GM23248 (cell line): ENCODE results near the gene ANGPTL4. TPM values are rescaled to one million over a fixed set of nuclear protein-coding genes. Genes with fewer than 3 reads are reported as not detected.
"Not testable (repeated sequence)": the region's sequence is repeated elsewhere in the genome, so short reads cannot be mapped to it uniquely, and the experiment has no call there.

Experiments used
- DNase-seq: peaks from one replicate; pipeline ENCODE4 v3.0.0-alpha.2; 2015
- H2AFZ ChIP-seq: fragments of 200-600 bp; sonication (generic); 2 replicates; pipeline ENCODE4 v1.6.1; 2016; ENCODE audit warnings: antibody characterized with exemption
- H3F3A ChIP-seq: fragments of 200-600 bp; sonication (generic); 2 replicates; pipeline ENCODE4 v1.6.1; 2016; ENCODE audit warnings: mild to moderate bottlenecking, antibody characterized with exemption, mixed run types; ENCODE audit not compliant: insufficient read depth
- H3K27ac ChIP-seq: fragments of 200-600 bp; sonication (generic); 2 replicates; pipeline ENCODE4 v1.5.1; 2016; ENCODE audit warnings: mild to moderate bottlenecking
- H3K27me3 ChIP-seq: fragments of 200-600 bp; sonication (generic); replicated peaks from 2 replicates; pipeline ENCODE4 v1.6.1; 2016; ENCODE audit warnings: mild to moderate bottlenecking; ENCODE audit not compliant: insufficient read depth
- H3K36me3 ChIP-seq: fragments of 200-600 bp; sonication (generic); 2 replicates; pipeline ENCODE4 v1.6.1; 2016; ENCODE audit warnings: low read depth, mild to moderate bottlenecking
- H3K4me1 ChIP-seq: fragments of 200-600 bp; sonication (generic); 2 replicates; pipeline ENCODE4 v1.6.1; 2016; ENCODE audit warnings: mild to moderate bottlenecking; ENCODE audit not compliant: insufficient read depth
- H3K4me2 ChIP-seq: fragments of 200-600 bp; sonication (generic); one replicate; pipeline ENCODE4 v1.6.1; 2016; ENCODE audit warnings: mild to moderate bottlenecking; ENCODE audit not compliant: unreplicated experiment
- H3K4me3 ChIP-seq: fragments of 200-600 bp; sonication (generic); 2 replicates; pipeline ENCODE4 v1.5.1; 2016; ENCODE audit warnings: mild to moderate bottlenecking
- H3K79me2 ChIP-seq: fragments of 200-600 bp; sonication (generic); 2 replicates; pipeline ENCODE4 v1.6.1; 2016; ENCODE audit warnings: mild to moderate bottlenecking; ENCODE audit not compliant: insufficient read depth
- H3K9ac ChIP-seq: fragments of 200-600 bp; sonication (generic); 2 replicates; pipeline ENCODE4 v1.6.1; 2016; ENCODE audit warnings: mild to moderate bottlenecking
- H3K9me2 ChIP-seq: fragments of 200-600 bp; sonication (generic); 2 replicates; pipeline ENCODE4 v1.6.1; 2016; ENCODE audit warnings: mixed run types, mild to moderate bottlenecking, moderate library complexity; ENCODE audit not compliant: insufficient read depth
- H3K9me3 ChIP-seq: fragments of 200-600 bp; sonication (generic); one replicate; pipeline ENCODE4 v1.6.1; 2017; ENCODE audit warnings: low read depth
- H4K20me1 ChIP-seq: fragments of 200-600 bp; sonication (generic); 2 replicates; pipeline ENCODE4 v1.6.0; 2016; ENCODE audit not compliant: insufficient read depth
- EZH2 ChIP-seq: fragments of 200-600 bp; sonication (generic); IDR thresholded peaks from 2 replicates; pipeline ENCODE4 v1.6.1; 2018; ENCODE audit warnings: antibody characterized with exemption, mild to moderate bottlenecking; ENCODE audit not compliant: insufficient read depth, poor library complexity, severe bottlenecking
- EZH2phosphoT487 ChIP-seq: fragments of 200-600 bp; sonication (generic); IDR thresholded peaks from 2 replicates; pipeline ENCODE4 v1.6.1; 2018; ENCODE audit warnings: antibody characterized with exemption, moderate library complexity, mild to moderate bottlenecking, low read depth; ENCODE audit not compliant: insufficient read depth
- WGBS, 2 experiments: methylation state at CpG; one replicate each; pipeline ENCODE4 v1.1.6; 2015 to 2017; ENCODE audit warnings: low lambda C conversion rate in 2 of 2, low coverage in 1 of 2; ENCODE audit errors: missing lambda C conversion rate in 2 of 2; 5-methylcytosine and 5-hydroxymethylcytosine counted together
- in situ Hi-C: fragments of 300-500 bp; cut with MboI; formaldehyde crosslinking; loops from 2 replicates; pipeline ENCODE4 v1.15.0; 2020
- polyA plus RNA-seq: library from polyadenylated mRNA; unstranded; fragments of >200 nt; fragmentation: Nextera tagmentation; extraction: Ambion mirVana; gene quantifications from 2 replicates; pipeline ENCODE4 v1.2.1, GENCODE V29; 2016
- total RNA-seq: library from RNA; depleted of rRNA; stranded (reverse); fragments of >200 nt; shearing (Covaris generic); gene quantifications from 2 replicates; pipeline ENCODE4 v1.2.3, GENCODE V29; 2014

ANGPTL4 gene
- total and polyA plus RNA-seq, 2 experiments from 2014 or later, result 13.1 to 37.9 TPM

DNA sequence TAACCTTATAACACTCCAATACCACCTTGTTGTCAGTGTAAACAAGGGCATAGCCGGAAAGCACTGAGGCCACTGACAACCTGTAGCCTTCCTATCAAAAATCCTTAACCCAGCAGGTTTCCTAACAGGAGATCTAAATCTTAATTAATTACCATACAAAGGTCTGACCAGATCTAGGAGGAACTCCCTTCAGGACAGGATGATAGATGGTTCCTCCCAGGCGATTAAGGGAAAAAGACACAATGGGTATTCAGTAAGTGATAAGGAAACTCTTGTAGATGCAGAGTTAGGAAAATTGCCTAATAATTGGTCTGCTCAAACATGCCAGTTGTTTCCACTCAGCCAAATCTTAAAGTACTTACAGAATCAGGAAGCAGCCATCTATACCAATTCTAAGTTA, 21.1 kb downstream of the ANGPTL4 start:
- H2AFZ ChIP-seq, H3K4me2 ChIP-seq, H3K9me3 ChIP-seq, H3K4me3 ChIP-seq, H3K4me1 ChIP-seq, H3K36me3 ChIP-seq, H3K79me2 ChIP-seq, H4K20me1 ChIP-seq, DNase-seq, H3K27me3 ChIP-seq, H3K9me2 ChIP-seq, H3K27ac ChIP-seq, H3F3A ChIP-seq, H3K9ac ChIP-seq, in situ Hi-C loops: not testable (repeated sequence)
- WGBS, 2 experiments, result 94 to 95% methylated on average over 2 of the region's 2 CpGs

DNA sequence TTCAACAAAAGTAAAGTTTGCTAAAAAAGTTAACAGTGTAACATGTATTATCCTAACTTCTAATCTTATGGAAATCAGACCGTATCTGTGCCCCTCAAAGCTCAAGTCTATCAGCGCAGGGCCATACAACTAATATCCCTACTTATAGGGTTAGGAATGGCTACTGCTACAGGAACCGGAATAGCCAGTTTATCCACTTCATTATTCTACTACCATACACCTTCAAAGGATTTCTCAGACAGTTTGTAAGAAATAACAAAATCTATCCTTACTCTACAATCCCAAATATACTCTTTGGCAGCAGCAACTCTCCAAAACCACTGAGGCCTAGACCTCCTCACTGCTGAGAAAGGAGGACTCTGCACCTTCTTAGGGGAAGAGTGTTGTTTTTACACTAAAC, 21.6 kb downstream of the ANGPTL4 start:
- H4K20me1 ChIP-seq, H3K27ac ChIP-seq, H3K4me2 ChIP-seq, H3K79me2 ChIP-seq, H3K4me3 ChIP-seq, H3K27me3 ChIP-seq, H3F3A ChIP-seq, in situ Hi-C loops, H3K4me1 ChIP-seq, H3K9me3 ChIP-seq, H3K9ac ChIP-seq, DNase-seq, H3K9me2 ChIP-seq, H3K36me3 ChIP-seq, H2AFZ ChIP-seq: not testable (repeated sequence)
- WGBS, 2 experiments, result 79 to 83% methylated on average over 3 of the region's 3 CpGs

DNA sequence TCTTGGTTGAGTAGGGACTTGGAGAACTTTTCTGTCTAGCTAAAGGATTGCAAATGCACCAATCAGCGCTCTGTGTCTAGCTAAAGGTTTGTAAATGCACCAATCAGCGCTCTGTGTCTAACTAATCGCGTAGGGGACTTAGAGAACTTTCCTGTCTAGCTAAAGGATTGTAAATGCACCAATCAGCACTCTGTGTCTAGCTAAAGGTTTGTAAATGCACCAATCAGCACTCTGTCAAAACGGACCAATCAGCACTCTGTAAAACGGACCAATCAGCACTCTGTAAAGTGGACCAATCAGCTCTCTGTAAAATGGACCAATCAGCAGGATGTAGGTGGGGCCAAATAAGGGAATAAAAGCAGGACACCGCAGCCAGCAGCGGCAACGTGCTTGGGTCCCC, 22.5 kb downstream of the ANGPTL4 start:
- H2AFZ ChIP-seq, H3K4me2 ChIP-seq, DNase-seq, H3K27me3 ChIP-seq, H3K36me3 ChIP-seq, H4K20me1 ChIP-seq, in situ Hi-C loops, H3K9me2 ChIP-seq, H3K27ac ChIP-seq, H3F3A ChIP-seq, H3K9ac ChIP-seq, H3K9me3 ChIP-seq, H3K4me3 ChIP-seq: not testable (repeated sequence)
- 89% methylated on average over 9 of the region's 9 CpGs for WGBS, 2 experiments
- peaks cover 14% of the 10 kb centered on the region; the same call in 1 of the 2 replicates for H3K4me1 ChIP-seq
- peaks cover 12% of the 10 kb centered on the region for H3K79me2 ChIP-seq

DNA sequence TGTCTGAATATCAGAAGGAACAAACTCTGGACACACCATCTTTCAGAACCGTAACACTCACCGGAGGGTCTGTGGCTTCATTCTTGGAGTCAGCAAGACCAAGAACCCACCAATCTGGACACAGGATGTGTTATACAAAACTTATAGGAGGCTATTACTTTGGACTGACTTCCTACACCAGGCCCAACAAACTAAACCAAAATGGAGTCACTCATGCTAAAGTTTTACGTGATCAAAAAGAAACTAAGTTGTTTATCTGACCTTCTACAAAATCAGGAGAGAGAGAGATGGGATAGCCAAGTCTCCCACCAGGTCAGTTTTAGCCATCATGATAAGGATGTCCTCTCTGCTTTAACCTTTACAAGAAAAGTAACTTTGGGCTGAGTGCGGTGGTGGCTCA, 23.0 kb downstream of the ANGPTL4 start:
- Histone ChIP-seq H3K36me3 (no peaks in the 10 kb centered on the region; the same call in 1 of the 2 replicates), H3K79me2 (peaks cover 18% of the 10 kb centered on the region), H4K20me1 (no peaks in the 10 kb centered on the region; the same call in 1 of the 2 replicates), H3K4me3 (no peak overlapping the region), H3K27me3 (no peaks in the 10 kb centered on the region), H3K9me2 (no peaks in the 10 kb centered on the region), H3K27ac (no peak overlapping the region), H3K4me2 (no peak overlapping the region), H3F3A (peaks cover 10% of the 10 kb centered on the region; the same call in 1 of the 2 replicates), H2AFZ (no peak overlapping the region), H3K9me3 (no peaks in the 10 kb centered on the region), H3K9ac (no peak overlapping the region), H3K4me1 (peaks cover 20% of the 10 kb centered on the region)
- 75 to 76% methylated on average over 4 of the region's 4 CpGs for WGBS, 2 experiments
- in situ Hi-C loops, result no loop called here
- TF ChIP-seq EZH2phosphoT487, result no peak
- no peak for TF ChIP-seq EZH2
- no peak for DNase-seq

DNA sequence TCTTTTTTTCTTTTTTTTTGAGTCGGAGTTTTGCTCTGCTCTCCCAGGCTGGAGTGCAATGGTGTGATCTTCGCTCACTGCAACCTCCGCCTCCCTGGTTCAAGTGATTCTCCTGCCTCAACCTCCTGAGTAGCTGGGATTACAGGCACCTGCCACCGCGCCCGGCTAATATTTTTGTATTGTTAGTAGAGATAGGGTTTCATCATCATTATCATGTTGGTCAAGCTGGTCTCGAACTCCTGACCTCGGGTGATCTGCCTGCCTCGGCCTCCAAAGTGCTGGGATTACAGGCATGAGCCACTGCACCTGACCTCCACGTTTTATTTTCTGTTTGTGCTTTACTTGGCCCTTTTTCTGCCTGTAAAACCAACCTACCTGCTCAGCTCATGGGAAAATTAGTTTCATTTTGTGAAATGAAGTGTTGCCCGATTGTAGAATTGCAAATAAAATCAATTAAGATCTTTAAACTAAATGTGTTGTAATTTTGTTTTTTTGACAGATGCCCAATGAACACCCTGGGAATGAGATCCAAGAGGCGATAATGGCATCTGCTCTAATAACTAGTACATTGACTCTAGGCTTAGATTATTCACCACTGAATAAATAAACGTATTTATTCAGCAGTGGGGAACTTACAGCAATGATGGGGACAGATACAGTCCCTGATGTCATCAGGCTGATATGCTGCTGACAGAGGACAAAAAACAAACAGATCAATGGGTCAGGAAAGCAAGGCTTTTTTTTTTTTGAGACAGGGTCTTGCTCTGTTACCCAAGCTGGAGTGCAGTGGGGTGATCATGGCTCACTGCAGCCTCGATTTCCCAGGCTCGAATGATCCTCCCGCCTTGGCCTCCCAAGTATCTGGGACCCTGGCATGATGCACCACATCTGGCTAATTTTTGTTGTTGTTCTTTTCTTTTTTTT, 24.0 kb downstream of the ANGPTL4 start:
- in situ Hi-C loops, result no loop called here
- Histone ChIP-seq H3K79me2 (peaks cover 28% of the 10 kb centered on the region), H3K9ac (no peak overlapping the region), H3K36me3 (no peaks in the 10 kb centered on the region; the same call in 1 of the 2 replicates), H3K4me2 (no peak overlapping the region), H3F3A (peaks cover 10% of the 10 kb centered on the region; the same call in 1 of the 2 replicates), H3K27ac (no peak overlapping the region), H4K20me1 (no peaks in the 10 kb centered on the region; the same call in 1 of the 2 replicates), H3K4me3 (no peak overlapping the region), H2AFZ (no peak overlapping the region), H3K4me1 (peaks cover 25% of the 10 kb centered on the region), H3K9me2 (no peaks in the 10 kb centered on the region), H3K27me3 (no peaks in the 10 kb centered on the region), H3K9me3 (no peaks in the 10 kb centered on the region)
- 77 to 80% methylated on average over 16 of the region's 16 CpGs for WGBS, 2 experiments
- no peak for DNase-seq
- TF ChIP-seq EZH2phosphoT487 (no peak), EZH2 (no peak)
